Rectal smooth muscle tissue (tissue), 1 donor: ENCODE results near the gene DSG2.

Experiments used
- H3K27ac ChIP-seq: one replicate; pipeline ENCODE4 v1.7.0; 2013; ENCODE audit warnings: low read depth, low read length, inconsistent platforms
- H3K27me3 ChIP-seq: one replicate; pipeline ENCODE4 v1.7.0; 2013; ENCODE audit warnings: low read length; ENCODE audit not compliant: control insufficient read depth, insufficient read depth
- H3K36me3 ChIP-seq: one replicate; pipeline ENCODE4 v1.7.0; 2013; ENCODE audit warnings: low read length; ENCODE audit not compliant: control insufficient read depth, insufficient read depth
- H3K4me1 ChIP-seq: one replicate; pipeline ENCODE4 v1.7.0; 2013; ENCODE audit warnings: low read length; ENCODE audit not compliant: control insufficient read depth, insufficient read depth
- H3K4me3 ChIP-seq: one replicate; pipeline ENCODE4 v1.7.0; 2013; ENCODE audit warnings: low read length
- H3K9ac ChIP-seq: one replicate; pipeline ENCODE4 v1.7.0; 2013; ENCODE audit warnings: low read length

DSG2 gene

GRCh38 chr18:31538837-31539236, 40.9 kb downstream of the DSG2 start:
- peaks cover 4% of the 10 kb centered on the region for H3K36me3 ChIP-seq

GRCh38 chr18:31546476-31546875, 48.5 kb downstream of the DSG2 start:
- Histone ChIP-seq H3K36me3 (peaks cover 4% of the 10 kb centered on the region), H3K27ac (no peak overlapping the region), H3K4me1 (no peaks in the 10 kb centered on the region), H3K27me3 (no peaks in the 10 kb centered on the region), H3K9ac (no peak overlapping the region), H3K4me3 (no peak overlapping the region)

More at GRCh38 chr18:31538837-31539236, 40.9 kb downstream of the DSG2 start:
- Histone ChIP-seq H3K27ac (no peak overlapping the region), H3K4me1 (no peaks in the 10 kb centered on the region), H3K4me3 (no peak overlapping the region), H3K9ac (no peak overlapping the region), H3K27me3 (no peaks in the 10 kb centered on the region)

- Histone ChIP-seq H3K27me3 (no peaks in the 10 kb centered on the region), H3K4me1 (no peaks in the 10 kb centered on the region), H3K36me3 (no peaks in the 10 kb centered on the region), H3K4me3 (no peak overlapping the region), H3K27ac (no peak overlapping the region), H3K9ac (no peak overlapping the region)
These were observed 50.9 kb downstream of the DSG2 start for GRCh38 chr18:31548853-31549252.

- H3K4me1 ChIP-seq, result no peaks in the 10 kb centered on the region
- no peaks in the 10 kb centered on the region for H3K27me3 ChIP-seq
- no peak overlapping the region for H3K9ac ChIP-seq
- H3K36me3 ChIP-seq, result no peaks in the 10 kb centered on the region
- no peak overlapping the region for H3K4me3 ChIP-seq
- H3K27ac ChIP-seq, result no peak overlapping the region
These were observed 51.4 kb downstream of the DSG2 start for GRCh38 chr18:31549416-31549815.

- no peak overlapping the region for H3K27ac ChIP-seq
These were observed 53.9 kb downstream of the DSG2 start for GRCh38 chr18:31551883-31552282.

GRCh38 chr18:31553800-31554199, 55.8 kb downstream of the DSG2 start:
- H3K9ac ChIP-seq, result no peak overlapping the region
- H3K27ac ChIP-seq, result no peak overlapping the region
- H3K27me3 ChIP-seq, result no peaks in the 10 kb centered on the region

More at GRCh38 chr18:31551883-31552282, 53.9 kb downstream of the DSG2 start:
- no peak overlapping the region for H3K4me3 ChIP-seq
- H3K27me3 ChIP-seq, result no peaks in the 10 kb centered on the region
- H3K4me1 ChIP-seq, result no peaks in the 10 kb centered on the region
- H3K9ac ChIP-seq, result no peak overlapping the region
- no peaks in the 10 kb centered on the region for H3K36me3 ChIP-seq

GRCh38 chr18:31554776-31555175, 56.8 kb downstream of the DSG2 start:
- H3K36me3 ChIP-seq, result no peaks in the 10 kb centered on the region
- no peaks in the 10 kb centered on the region for H3K4me1 ChIP-seq
- H3K4me3 ChIP-seq, result no peak overlapping the region
- no peaks in the 10 kb centered on the region for H3K27me3 ChIP-seq
- no peak overlapping the region for H3K27ac ChIP-seq
- H3K9ac ChIP-seq, result no peak overlapping the region

More at GRCh38 chr18:31553800-31554199, 55.8 kb downstream of the DSG2 start:
- no peaks in the 10 kb centered on the region for H3K36me3 ChIP-seq
- H3K4me1 ChIP-seq, result no peaks in the 10 kb centered on the region
- H3K4me3 ChIP-seq, result no peak overlapping the region

GRCh38 chr18:31555971-31556747, 58.2 kb downstream of the DSG2 start:
- H3K4me3 ChIP-seq, result no peak overlapping the region
- H3K27me3 ChIP-seq, result no peaks in the 10 kb centered on the region
- H3K4me1 ChIP-seq, result no peaks in the 10 kb centered on the region
- H3K9ac ChIP-seq, result no peak overlapping the region
- H3K27ac ChIP-seq, result no peak overlapping the region
- no peaks in the 10 kb centered on the region for H3K36me3 ChIP-seq

GRCh38 chr18:31557446-31557845, 59.5 kb downstream of the DSG2 start:
- no peak overlapping the region for H3K4me3 ChIP-seq
- no peak overlapping the region for H3K9ac ChIP-seq
- H3K36me3 ChIP-seq, result no peaks in the 10 kb centered on the region
- H3K4me1 ChIP-seq, result no peaks in the 10 kb centered on the region
- H3K27me3 ChIP-seq, result no peaks in the 10 kb centered on the region
- no peak overlapping the region for H3K27ac ChIP-seq

- no peak overlapping the region for H3K27ac ChIP-seq
- no peak overlapping the region for H3K9ac ChIP-seq
- H3K4me1 ChIP-seq, result no peaks in the 10 kb centered on the region
- no peak overlapping the region for H3K4me3 ChIP-seq
- no peaks in the 10 kb centered on the region for H3K27me3 ChIP-seq
- H3K36me3 ChIP-seq, result no peaks in the 10 kb centered on the region
These were observed 60.6 kb downstream of the DSG2 start for GRCh38 chr18:31558567-31558966.

GRCh38 chr18:31562726-31563125, 64.7 kb downstream of the DSG2 start:
- Histone ChIP-seq H3K27ac (no peak overlapping the region), H3K9ac (no peak overlapping the region)

GRCh38 chr18:31563778-31564177, 65.8 kb downstream of the DSG2 start:
- H3K4me3 ChIP-seq, result no peak overlapping the region
- no peaks in the 10 kb centered on the region for H3K27me3 ChIP-seq
- no peak overlapping the region for H3K27ac ChIP-seq

More at GRCh38 chr18:31562726-31563125, 64.7 kb downstream of the DSG2 start:
- Histone ChIP-seq H3K4me3 (no peak overlapping the region), H3K36me3 (no peaks in the 10 kb centered on the region), H3K27me3 (no peaks in the 10 kb centered on the region), H3K4me1 (no peaks in the 10 kb centered on the region)

GRCh38 chr18:31565345-31565744, 67.4 kb downstream of the DSG2 start:
- no peaks in the 10 kb centered on the region for H3K36me3 ChIP-seq
- H3K9ac ChIP-seq, result no peak overlapping the region
- no peaks in the 10 kb centered on the region for H3K27me3 ChIP-seq
- H3K4me1 ChIP-seq, result no peaks in the 10 kb centered on the region
- H3K4me3 ChIP-seq, result no peak overlapping the region
- no peak overlapping the region for H3K27ac ChIP-seq

More at GRCh38 chr18:31563778-31564177, 65.8 kb downstream of the DSG2 start:
- H3K9ac ChIP-seq, result no peak overlapping the region
- H3K4me1 ChIP-seq, result no peaks in the 10 kb centered on the region
- H3K36me3 ChIP-seq, result no peaks in the 10 kb centered on the region
